Renal cortical epithelial cell (primary cell): ENCODE results near the gene SMC6. TPM values are rescaled to one million over a fixed set of nuclear protein-coding genes. Genes with fewer than 3 reads are reported as not detected.
A peak's percentile ranks its signal among the peaks of the same experiment; 100 is the strongest.

Experiments
- DNase-seq: peaks from one replicate; pipeline ENCODE4 v3.0.0-alpha.2; 2011; ENCODE audit warnings: low read depth
- total RNA-seq: library from RNA; depleted of rRNA; stranded (reverse); fragments of >200 nt; gene quantifications from 2 replicates; pipeline ENCODE4 v1.2.3, GENCODE V29; 2014

The SMC6 gene
- total RNA-seq, 1 donor from 2014 or later, result 33.8 TPM

DNA sequence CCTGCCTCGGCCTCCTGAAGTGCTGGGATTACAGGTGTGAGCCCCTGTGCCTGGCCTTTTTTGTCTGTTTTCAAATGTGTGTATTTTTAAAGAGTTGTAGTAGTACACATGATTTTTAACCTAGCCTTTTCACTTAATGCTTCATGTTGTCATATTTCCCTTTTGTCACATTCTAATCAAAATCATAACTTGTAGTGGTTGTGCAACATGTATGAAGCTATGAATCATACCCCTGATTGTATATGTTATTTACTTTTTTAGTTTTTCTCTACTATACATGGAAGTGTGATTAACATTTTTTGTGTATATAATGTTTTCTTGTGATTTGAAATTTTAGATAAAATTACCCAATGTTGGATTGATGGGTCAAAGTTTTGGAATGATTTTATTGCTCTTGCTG lies 8.8 kb upstream of the SMC6 start:
- DNase-seq, result no peak

GRCh38 chr2:17759805-17760204 lies 6.2 kb upstream of the SMC6 start:
- DNase-seq, result no peak

DNA sequence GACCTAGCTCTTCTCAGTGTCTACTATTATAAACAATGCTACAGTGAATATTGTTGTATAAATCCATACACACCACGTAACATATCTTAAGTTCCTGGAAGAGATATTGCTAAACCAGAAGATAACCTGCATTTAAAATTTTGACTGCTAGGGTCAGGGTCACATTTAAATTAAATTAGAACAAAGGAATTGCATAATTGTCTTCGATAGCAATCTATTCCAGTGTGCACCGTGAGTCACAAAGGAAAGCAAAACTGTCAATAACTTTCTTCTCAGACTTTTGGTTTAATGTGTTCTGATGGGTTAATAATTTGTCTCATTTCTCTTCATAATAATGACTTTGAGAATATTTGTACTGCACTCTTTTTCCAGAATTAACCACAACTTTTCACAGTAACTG lies 4.5 kb upstream of the SMC6 start:
- DNase-seq, result no peak

GRCh38 chr2:17757321-17757720 lies 3.7 kb upstream of the SMC6 start:
- DNase-seq, result peak; percentile 85

DNA sequence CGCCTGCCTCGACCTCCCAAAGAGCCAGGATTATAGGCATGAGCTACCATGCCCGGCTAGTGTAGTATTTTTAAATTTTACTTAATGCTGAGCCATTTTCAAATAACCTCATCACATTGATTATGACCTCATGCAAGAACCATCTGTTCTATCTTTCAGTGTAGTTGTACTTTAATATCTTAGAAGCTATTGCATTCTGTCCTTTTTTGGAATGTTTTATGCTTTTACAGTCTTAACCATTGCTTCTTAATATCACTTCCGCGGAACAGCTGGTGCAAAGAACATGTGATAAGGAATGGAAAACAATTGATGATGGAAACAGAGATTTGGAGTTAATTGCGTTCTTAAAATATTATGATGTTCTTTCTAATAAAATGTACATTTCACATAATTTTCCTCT lies 3.1 kb upstream of the SMC6 start:
- peak; percentile 48 for DNase-seq

DNA sequence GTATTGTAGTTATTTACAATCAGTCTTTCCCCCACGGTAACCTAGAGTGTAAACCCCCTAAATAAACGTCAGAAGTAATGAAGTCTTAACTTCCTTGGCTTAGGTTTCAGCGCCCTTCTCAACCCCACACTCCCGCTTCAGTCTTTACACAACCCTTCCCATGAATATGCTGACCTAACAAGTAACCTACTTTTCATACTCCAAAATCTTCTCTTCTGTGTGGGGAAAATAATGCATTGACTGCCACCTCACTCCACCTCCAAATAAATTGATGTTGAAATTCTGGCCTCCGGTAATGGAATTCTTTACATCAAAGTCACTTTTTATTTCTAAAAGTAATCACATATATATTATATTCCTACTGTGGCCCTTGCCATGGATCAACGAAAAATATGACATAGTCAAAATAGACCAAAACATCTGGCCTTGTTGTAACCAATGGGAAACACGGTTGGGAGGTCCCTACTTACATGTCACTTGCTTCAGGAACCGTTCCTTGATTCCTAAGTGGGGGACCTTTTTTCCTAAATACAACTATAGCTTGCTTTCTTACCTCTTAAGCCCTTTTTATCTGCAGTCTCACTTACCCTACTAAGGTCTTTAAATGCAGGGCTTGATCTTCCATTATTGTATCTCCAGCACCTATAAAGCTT lies 1.3 kb upstream of the SMC6 start:
- DNase-seq, result no peak

DNA sequence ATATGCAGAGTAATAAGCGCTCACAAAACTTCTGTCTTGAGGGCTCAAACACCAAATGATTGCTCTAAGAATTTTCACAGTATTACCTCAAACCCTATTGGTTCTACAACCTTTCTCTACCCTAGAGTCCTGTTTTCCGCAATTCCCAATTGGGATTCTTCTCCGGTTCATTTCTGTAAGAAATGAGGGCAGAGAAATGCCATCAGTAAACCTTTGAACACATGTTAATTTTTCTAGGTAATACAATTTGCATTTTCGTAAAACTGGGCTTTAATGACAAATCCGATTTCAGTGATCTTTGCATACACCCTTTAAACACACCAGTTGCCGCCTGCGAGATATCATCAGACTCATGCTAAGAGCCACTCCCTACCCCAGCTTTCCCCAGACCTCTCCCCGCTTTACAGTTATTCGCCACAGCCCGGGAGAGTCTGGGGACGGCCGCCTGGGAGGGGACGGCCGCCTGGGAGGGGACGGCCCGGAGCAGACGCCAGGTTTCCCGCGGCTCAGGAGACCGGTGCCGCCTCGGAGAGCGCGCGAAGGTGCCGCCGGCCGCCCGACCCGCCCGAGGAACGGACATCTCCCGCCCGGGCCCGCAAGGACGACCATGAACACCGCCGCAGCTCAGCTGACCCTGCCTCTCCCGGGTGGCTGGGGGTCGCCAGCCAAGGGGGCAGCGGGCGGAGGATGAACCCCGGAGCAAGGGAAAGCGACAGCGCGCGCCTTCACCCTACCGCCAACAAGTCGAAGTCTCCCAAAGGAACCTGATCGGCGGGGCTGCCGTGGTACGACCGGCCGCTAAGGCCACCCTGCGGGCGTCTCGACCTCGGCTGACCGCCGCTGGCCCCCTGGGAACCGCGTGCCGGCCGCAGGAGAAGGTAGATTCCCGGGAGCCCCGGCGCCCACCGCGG lies 463 bp downstream of the SMC6 start:
- no peak for DNase-seq

- DNase-seq, result no peak
These were observed 1.4 kb downstream of the SMC6 start for GRCh38 chr2:17752246-17752645.

DNA sequence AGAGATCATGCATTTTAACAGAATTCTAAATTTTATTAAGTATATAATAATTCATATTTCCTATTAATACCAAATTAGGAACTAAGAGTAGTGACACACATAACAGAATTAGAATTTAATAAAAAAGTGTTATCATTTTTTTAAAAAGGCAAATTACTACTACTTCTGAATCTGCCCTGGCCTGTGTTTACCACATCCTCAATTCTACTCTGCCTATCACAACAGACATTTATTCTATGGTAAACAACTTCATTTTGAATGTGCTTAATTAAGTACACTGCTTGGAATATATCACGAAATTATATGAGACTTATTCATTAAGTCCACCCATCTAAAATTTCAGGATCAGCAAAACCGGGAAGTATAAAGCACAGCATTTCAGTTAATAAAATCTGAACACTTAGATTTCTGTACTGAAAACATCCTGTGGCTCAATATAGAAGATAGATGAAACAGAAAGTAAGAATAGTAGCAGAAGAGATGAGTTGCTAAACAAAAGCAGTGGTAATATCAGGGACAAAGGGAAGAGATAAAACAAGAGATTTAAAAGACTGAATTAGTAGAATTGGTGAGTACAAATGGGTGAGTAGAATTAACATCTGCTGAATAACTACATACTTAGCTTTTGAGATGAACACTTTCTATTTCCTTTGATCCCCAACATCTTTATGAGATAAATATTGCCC lies 3.7 kb downstream of the SMC6 start:
- no peak for DNase-seq

DNA sequence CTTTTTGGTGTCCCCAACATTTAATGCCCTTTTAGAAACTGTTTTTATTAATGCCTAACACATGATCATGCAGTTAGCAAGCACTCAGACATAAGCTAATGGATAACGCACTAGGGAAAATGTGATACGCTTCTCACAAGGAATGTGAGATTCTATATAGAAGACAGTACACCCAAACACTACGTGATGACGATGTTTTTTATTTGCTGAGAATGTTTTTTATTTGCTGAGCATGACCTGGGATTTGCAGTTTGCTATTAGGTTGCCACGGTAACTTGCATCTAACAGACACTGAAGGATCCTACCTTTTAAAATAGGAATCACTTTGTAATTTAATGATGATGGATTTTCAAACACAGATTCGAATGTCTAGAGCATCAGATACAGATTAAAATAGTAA lies 4.9 kb downstream of the SMC6 start:
- no peak for DNase-seq

GRCh38 chr2:17747684-17748452 lies 5.7 kb downstream of the SMC6 start:
- DNase-seq, result peak; percentile 47

DNA sequence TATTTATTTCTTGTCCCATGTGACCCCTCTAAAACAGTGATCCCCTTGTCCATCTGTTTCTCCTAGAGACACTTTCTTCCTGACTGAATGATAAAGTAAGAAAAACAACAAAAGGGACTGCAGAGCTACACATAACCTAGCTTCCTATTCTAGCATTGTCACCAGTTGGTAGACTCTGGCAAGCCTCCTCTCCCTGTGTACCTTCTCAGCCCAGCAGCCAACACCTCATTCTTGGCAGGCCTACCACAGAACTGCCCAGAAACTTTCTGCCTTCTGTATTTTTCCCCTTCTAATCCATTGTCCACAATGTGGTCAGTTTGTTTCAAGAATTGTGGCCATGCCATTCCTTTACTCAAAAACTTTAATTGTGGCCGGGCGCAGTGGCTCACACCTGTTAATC lies 13.4 kb downstream of the SMC6 start:
- DNase-seq, result no peak

GRCh38 chr2:17736989-17737388 lies 16.6 kb downstream of the SMC6 start:
- peak; percentile 45 for DNase-seq

DNA sequence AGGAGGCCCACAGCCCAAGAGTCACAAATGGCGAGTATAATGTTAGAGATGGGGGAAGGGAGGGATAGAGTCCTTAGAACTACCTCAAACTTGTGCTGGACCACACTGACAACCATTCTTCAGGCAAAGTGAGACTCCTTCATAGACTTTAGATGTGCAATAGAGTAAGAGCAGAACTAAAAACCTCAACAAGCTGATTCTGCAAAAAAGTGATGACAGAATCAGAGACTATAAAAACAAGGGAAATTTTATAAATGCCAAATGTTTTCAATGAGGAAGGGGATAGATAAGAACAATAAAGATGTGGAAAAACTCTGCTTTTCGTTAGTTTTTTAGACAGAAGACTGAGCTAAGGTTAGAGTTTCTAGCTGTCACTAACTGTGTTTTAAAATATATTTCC lies 17.7 kb downstream of the SMC6 start:
- DNase-seq, result no peak

GRCh38 chr2:17733599-17733998 lies 20.0 kb downstream of the SMC6 start:
- DNase-seq, result no peak

DNA sequence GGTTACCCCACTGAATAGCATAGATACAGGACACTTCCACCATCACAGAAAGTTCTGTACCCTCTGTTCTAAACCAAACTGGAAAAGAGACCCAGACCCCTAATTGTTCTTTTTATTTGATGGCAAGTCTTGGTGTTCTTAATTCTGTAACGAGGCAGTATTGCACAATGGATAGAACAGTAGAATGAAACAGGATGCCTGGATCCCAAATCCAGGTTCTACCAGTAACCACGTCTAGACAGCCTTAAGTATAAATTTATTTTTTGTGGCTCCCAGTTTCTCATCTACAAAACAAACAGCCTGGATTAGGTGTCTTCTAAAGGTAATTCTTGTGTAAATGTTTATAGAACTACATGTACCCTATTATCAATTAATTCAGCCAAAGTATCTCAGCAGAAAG lies 23.7 kb downstream of the SMC6 start:
- DNase-seq, result no peak

DNA sequence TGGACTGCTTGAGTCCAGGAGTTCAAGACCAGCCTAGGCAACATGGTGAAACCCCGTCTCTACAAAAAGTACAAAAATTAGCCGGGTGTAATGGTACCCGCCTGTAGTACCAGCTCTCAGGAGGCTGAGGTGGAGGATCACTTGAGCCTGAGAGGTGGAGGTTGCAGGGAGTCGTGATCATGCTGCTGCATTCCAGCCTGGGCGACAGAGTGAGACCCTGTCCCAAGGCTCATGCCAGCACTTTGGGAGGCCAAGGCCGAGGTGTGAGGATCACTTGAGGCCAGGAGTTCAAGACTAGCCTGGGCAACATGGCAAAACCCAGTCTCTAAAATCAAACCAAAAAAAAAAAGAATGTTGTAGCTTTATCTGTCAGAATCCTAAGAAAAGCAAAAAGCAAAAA lies 25.4 kb downstream of the SMC6 start:
- no peak for DNase-seq

- DNase-seq, result peak; percentile 41
These were observed 33.8 kb downstream of the SMC6 start for GRCh38 chr2:17719562-17720371.

DNA sequence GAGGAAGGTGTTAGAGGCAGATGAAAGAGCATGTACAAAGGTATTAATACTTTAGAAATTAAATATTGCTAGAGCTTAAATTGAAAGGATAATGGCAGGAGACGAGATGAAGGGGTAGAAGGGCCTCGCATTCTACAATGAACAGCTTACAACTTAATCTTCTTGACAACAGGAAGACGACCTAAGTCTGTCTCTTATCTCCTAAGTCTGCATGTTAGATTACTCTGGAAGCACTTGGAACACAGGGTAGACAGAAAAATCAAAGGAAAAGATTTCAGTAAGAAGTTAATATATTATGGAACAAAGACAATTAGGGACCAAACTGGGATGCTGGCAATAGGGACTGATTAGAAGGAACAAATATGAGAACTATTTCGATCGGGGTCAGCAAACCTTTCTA lies 34.9 kb downstream of the SMC6 start:
- no peak for DNase-seq

DNA sequence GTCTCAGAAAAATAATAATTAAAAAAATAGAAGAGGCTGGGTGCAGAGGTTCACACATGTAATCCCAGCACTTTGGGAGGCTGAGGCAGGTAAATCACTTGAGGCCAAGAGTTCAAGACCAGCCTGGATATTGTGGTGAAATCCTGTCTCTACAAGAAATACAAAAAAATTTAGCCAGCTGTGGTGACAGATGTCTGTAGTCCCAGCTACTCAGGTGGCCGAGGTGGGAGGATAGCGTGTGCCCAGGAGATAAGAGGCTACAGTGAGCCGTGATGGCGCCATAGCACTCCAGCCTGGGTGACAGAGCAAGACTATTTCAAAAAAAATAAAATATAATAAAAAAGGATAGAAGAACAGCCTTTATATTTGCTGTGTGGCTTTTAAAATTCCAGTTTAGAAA lies 35.9 kb downstream of the SMC6 start:
- DNase-seq, result no peak

- no peak for DNase-seq
These were observed 40.3 kb downstream of the SMC6 start for GRCh38 chr2:17713291-17713690.
